CD4-positive, alpha-beta T cell treated with Interferon gamma for 1 hour (primary cell): Measurements from ENCODE around the gene RNF135.
"Not testable (repeated sequence)": the region's sequence is repeated elsewhere in the genome, so short reads cannot be mapped to it uniquely, and the experiment has no call there.

Experiments used
- DNase-seq: peaks from one replicate; pipeline ENCODE4 v3.0.0-alpha.2; 2020

Gene RNF135, protein sequence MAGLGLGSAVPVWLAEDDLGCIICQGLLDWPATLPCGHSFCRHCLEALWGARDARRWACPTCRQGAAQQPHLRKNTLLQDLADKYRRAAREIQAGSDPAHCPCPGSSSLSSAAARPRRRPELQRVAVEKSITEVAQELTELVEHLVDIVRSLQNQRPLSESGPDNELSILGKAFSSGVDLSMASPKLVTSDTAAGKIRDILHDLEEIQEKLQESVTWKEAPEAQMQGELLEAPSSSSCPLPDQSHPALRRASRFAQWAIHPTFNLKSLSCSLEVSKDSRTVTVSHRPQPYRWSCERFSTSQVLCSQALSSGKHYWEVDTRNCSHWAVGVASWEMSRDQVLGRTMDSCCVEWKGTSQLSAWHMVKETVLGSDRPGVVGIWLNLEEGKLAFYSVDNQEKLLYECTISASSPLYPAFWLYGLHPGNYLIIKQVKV

GRCh38 chr17:30970831-30971567 is at the start of gene RNF135:
Gene RNF135, plus strand, starts transcription at chr17:30971039. Its CDS starts 35 bp downstream, at chr17:30971074.
- peak; percentile 61 for DNase-seq

DNA sequence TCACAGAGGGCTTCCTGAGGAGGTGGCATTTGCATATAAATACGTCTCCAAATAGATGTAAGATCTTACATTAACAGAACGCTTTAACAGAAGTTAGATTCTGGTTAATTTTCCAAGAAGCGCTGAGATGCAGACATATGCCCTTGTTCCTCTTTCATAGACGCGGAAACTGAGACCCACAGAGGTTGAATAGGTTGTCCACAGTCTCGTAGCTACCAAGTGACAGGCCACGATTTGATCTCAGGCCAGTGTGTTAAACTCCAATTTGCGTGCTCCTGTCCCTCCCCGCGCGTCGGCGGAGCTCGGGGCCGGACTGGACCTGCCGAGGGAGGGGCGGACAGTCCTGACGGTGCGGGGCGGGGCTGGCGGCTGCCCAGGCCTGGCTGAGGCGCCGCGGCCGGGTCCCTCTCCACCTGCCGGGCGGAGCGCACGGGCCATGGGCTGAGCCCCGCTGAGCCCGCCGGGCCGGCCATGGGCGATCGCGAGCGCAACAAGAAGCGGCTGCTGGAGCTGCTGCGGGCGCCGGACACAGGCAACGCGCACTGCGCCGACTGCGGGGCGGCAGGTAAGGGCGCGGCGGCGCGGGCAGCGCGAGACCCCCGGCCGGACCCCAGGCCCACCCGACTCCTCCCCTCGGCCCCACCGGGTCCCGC is 49.2 kb upstream of the RNF135 start, which contains the start of gene ADAP2:
Gene ADAP2, plus strand, starts transcription at position 402 of the 653 bp plus-strand sequence. Its CDS starts 70 bp downstream, at position 472.
- DNase-seq, result peak; percentile 45

DNA sequence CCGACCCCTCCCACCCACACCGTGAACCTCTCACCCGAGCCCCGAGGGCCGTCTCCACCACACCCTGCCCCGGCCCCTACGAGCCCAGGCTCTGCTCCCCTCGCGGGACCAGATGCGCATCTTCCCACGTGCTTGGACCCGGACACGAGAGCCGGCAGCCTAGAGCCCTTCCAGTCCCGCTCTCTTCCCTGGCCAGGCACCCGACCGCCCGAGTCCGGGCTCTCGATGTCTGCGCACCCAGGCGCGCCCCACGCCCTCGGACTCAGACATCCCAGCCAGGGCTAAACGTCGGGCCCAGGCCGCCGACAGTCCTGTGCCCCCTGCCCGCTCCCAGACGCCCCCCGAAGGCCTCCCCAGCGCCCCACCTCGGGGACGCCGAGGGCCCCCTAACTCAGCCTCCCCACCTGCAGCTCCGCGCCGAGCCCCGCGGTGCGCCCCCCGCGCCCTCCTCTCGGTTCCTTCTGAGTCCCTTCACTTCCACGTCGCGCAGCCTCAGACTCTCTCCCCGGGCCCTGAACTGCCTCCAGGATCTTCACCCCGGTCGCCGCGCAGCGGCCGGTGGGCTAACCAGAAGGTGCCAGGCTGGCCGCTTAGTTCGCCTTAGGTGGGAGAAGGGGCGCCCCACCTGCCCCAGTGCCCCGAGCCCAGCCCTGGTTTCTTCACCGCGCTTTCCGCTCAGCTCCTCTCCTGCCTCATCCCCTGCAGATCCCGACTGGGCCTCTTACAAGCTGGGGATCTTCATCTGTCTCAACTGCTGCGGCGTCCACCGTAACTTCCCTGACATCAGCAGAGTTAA is 48.4 kb upstream of the RNF135 start:
- DNase-seq, result peak; percentile 5

DNA sequence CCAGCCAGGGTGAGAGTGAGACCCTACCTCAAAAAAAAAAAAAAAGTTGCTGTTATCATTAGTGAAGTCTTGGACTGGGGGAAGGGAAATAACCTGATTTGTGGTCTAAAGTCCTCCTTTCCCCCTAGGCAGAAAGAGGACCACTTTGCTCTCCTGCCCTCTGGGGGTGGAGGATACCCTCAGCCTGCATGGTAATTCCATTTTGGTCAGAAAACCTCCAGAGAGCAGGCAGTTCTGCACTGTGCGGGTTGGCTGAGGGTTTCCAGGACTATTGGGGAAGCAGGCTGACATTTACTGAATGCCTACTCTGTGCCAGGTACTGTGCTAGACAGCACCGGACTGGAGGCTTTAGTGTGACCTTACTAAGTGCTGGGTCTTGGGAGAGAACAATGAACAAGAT is 46.5 kb upstream of the RNF135 start:
- DNase-seq, result no peak

DNA sequence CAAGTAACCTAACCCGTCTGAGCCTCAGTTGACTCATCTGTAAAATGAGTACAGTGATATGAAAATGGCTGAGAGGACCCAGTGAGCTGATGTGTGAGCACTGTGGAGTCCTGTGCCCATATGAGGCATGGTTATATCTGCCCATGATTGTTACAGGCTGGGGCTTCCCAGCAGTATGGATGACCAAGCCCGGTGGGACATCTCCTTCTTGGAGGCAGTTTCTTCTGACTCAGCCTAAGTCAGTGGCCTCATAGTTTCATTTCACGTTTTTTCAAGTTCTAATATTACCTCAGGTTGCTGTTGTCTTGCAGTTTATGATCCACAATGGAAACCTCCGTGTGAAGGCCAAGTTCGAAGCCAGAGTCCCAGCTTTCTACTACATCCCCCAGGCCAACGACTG is 44.3 kb upstream of the RNF135 start:
- no peak for DNase-seq

DNA sequence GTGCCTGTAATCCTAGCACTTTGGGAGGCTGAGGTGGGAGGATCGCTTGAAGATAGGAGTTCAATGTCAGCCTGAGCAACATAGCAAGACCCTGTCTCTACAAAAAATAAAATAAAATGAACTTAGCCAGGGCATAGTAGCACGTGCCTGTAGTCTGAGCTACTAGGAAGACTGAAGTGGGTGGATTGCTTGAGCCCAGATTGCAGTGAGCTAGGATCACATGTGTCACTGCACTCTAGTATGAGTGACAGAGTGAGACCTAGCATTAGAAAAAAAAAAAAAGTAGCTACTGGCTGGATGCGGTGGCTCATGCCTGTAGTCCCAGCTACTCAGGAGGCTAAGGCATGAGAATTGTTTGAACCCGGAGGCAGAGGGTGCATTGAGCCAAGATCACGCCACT is 43.1 kb upstream of the RNF135 start:
- DNase-seq, result no peak

DNA sequence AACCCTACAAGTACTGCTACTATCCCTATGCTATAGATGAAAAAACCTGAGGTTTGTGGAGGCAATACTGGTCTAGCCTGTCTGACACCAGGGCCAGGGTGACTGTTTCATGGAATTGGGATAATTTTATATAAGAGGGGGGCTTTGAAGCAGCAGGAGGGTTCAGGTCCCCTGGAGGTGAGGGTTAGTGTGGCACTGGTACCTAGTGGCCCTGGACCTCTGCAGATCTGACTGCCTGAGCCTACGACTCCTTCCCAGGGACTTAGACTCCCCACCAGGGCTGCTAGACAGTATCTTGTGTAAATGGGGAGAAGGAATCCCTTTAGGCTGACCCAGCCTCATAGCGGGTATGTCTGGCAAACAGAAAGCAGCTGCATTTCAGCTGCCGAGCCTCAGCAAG is 42.3 kb upstream of the RNF135 start:
- DNase-seq, result no peak

GRCh38 chr17:30929081-30929633 is 41.7 kb upstream of the RNF135 start:
- DNase-seq, result no peak

DNA sequence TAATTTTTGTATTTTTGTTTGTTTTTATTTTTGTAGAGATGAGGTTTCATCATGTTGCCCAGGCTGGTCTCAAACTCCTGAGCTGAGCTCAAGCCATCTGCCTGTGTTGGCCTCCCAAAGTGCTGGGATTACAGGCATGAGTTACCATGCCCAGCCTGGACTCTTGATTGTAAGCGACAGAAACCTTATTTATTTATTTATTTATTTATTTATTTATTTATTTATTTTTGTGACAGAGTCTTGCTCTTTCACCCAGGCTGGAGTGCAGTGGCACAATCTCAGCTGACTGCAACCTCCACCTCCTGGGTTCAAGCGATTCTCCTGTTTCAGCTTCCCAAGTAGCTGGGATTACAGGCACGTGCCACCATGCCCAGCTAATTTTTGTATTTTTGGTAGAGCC is 41.0 kb upstream of the RNF135 start:
- not testable (repeated sequence) for DNase-seq

DNA sequence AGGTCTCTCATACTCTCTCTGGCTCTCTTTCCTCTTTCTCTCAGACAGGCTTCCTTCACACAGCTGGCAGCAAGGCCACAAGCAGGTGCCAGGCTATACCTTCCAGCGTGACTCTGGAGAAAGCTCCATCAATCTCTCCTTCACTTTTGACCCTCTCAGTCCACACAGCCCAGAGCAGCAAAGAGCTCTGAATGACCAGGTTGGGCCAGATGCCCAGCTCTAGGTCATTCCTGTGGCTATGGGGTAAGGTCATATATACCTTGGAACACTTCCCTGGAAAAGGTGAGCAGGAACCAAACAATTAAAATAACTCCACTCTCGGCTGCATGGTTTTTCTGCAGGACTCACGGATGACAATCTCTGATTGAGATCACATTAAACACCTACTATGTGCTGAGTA is 40.3 kb upstream of the RNF135 start:
- no peak for DNase-seq

- DNase-seq, result not testable (repeated sequence)
Measured at GRCh38 chr17:30931582-30931981, 39.3 kb upstream of the RNF135 start.

DNA sequence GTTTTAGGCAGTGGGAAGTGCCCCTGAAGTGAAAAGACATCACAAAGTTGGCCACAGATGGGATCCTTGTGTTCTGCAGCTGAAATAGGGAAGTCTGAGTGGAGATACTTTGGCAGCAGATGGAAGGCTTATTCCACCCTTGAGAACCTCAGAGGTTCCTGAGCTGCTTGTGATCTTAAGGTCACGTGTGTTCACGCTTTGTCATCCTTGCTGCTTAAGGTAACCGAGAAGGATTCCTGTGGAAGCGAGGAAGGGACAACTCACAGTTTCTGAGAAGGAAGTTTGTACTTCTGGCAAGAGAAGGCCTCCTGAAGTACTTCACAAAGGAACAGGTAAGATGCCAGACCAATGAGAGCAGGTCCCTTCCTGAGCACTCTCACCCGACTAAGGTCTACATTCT is 36.9 kb upstream of the RNF135 start:
- DNase-seq, result no peak

GRCh38 chr17:30939051-30939689 is 31.7 kb upstream of the RNF135 start:
- DNase-seq, result no peak

DNA sequence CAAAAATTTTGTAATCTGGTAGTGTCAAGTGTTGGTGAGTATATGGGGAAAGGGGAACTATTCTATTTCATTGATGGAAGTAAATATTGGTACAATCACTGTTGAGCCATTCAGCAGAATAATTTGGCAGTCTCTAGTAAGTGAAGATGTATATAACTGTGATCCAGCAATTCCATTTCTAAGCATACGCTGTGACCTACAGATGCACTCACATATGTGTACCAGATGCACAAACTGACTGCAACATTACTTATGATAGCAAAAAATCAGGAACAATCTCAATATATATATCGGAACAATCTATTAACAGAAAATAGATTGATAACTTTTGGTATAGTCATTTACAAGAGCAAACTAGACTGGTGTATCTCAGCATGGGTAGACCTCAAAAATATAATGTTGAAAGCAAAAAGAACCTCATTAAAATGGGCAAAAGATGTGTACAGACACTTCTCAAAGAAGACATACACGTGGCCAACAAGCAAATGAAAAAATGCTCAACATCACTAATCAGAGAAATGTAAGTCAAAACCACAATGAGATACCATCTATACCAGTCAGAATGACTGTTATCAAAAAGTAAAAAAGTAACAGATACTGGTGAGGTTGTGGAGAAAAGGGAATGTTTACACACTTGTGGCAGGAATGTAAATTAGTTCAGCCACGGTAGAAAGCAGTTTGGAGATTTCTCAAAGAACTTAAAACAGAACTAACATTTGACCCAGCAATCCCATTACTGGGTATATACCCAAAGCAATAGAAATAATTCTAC is 28.3 kb upstream of the RNF135 start:
- no peak for DNase-seq

DNA sequence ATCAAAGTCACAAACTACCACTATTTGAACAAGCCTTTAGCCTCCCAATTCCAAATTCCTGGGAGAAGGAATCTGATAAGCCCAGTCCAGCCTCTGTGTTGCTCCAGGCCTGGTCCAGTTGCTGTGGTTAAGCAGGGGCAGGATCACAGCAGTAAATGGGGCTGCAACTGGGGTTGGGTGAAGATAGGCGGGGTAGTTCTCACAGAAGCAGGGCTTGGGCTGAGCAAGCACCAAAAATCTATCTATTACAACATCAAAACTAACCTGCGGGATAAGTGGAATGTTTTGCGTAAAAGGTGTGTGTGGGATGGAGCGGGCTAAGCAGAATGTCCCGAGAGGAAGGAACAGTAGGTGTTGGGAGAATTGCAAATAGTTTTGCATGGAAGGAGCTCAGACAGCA is 23.0 kb upstream of the RNF135 start:
- DNase-seq, result no peak

DNA sequence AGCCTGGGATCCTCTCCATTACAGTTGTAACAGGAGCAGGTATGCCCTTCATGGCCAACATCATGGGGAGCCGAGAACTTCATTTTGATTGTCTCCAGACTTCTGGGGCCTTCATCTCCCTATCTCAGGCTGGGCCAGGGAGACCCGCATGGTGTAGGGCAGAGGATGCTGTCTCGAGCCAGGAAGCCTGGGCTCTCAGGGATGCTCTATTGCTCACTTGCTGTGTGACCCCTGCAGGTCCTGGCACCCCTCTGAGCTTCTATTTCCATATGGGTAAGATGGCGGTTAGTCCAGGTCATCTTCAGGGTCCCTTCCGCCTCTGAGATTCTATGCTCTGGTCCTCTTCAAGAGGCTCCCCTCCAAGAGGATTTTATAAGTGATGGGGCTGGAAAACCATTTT is 20.6 kb upstream of the RNF135 start:
- no peak for DNase-seq

DNA sequence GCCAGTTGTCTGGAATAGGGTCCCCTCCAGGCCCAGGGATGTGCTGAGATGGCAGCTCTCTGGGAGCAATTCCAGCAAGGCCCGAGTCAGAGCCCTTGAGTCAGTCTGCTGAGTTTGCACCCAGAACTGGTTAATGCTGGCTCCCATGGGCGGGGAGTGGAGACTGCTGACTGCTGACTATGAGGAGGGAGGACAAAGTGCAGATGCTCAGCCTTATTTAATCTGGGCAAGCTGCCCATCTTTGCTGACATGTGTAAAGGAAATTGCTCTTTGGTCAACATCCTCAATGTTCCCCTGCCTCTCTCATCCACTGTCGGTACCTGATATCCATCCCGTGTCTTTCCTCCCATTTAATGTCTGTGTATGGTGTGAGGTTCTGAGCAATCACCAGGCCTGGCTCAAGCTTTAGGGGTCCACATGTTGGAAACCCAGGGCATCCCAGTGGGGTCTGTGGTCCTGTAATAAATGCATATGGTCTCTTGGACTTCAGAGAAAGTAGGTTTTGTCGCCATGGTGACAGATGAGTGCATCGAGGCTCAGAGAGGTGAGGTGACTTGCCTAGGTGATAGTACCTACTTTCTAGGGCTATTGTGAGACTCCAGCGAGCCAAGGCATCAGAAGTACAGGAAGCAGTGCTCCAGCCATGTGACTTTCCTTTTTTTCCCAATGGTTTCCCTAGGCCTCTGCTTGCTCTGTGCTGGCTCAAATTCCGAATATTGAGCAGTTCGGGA is 20.0 kb upstream of the RNF135 start:
- no peak for DNase-seq

- no peak for DNase-seq
Measured at GRCh38 chr17:30952638-30953393, 18.0 kb upstream of the RNF135 start.

GRCh38 chr17:30954046-30954830 is 16.6 kb upstream of the RNF135 start:
- DNase-seq, result no peak
